HCT116 (cell line): Measurements from ENCODE around the gene RARG.

Experiments
- ATF3 ChIP-seq: IDR thresholded peaks from 2 replicates; pipeline ENCODE4 v1.6.1; 2012
- CEBPB ChIP-seq: IDR thresholded peaks from 2 replicates; pipeline ENCODE4 v1.6.1; 2012; ENCODE audit warnings: low read depth
- CTCF ChIP-seq, 3 experiments: fragments of 200-600 bp in 1 of 3; sonication (generic) in 1 of 3; IDR thresholded peaks in 2 of 3; conservative IDR thresholded peaks in 1 of 3; 2 replicates each; pipeline ENCODE4 v1.5.1; 2012 to 2017; ENCODE audit warnings: low read depth in 2 of 3, low read length in 2 of 3, antibody characterized with exemption in 1 of 3, borderline replicate concordance in 1 of 3, control low read depth in 1 of 3, mild to moderate bottlenecking in 1 of 3, mixed read lengths in 1 of 3, mixed run types in 1 of 3, moderate library complexity in 1 of 3; ENCODE audit not compliant: insufficient read depth in 1 of 3
- EZH2 ChIP-seq: fragments of 200-600 bp; sonication (generic); IDR thresholded peaks from 2 replicates; pipeline ENCODE4 v1.6.1; 2017; ENCODE audit warnings: antibody characterized with exemption, mixed run types
- EZH2phosphoT487 ChIP-seq: fragments of 200-600 bp; IDR thresholded peaks from 2 replicates; pipeline ENCODE4 v1.6.1; 2018; ENCODE audit warnings: antibody characterized with exemption, borderline replicate concordance
- JUND ChIP-seq: IDR thresholded peaks from 2 replicates; pipeline ENCODE4 v1.6.1; 2012
- MAX ChIP-seq: IDR thresholded peaks from 2 replicates; pipeline ENCODE4 v1.6.1; 2012
- POLR2A ChIP-seq: IDR thresholded peaks from 2 replicates; pipeline ENCODE4 v1.7.0; 2011; ENCODE audit warnings: borderline replicate concordance; ENCODE audit not compliant: insufficient read depth, insufficient read length; ENCODE audit errors: extremely low read depth
- POLR2AphosphoS5 ChIP-seq: IDR thresholded peaks from 2 replicates; pipeline ENCODE4 v1.6.1; 2011; ENCODE audit warnings: mild to moderate bottlenecking, low read depth, low read length, moderate library complexity
- SP1 ChIP-seq: IDR thresholded peaks from 2 replicates; pipeline ENCODE4 v1.6.1; 2012; ENCODE audit warnings: low read depth
- TCF7L2 ChIP-seq: IDR thresholded peaks from 2 replicates; pipeline ENCODE4 v1.7.0; 2011; ENCODE audit warnings: borderline replicate concordance, inconsistent platforms; ENCODE audit not compliant: insufficient read depth, insufficient read length; ENCODE audit errors: extremely low read depth
- YY1 ChIP-seq: IDR thresholded peaks from 2 replicates; pipeline ENCODE4 v1.6.1; 2011; ENCODE audit warnings: low read length, low read depth, moderate library complexity, mild to moderate bottlenecking; ENCODE audit not compliant: insufficient replicate concordance; ENCODE audit errors: extremely low read depth
- ZFX ChIP-seq: fragments of 450-650 bp; IDR thresholded peaks from 2 replicates; pipeline ENCODE4 v1.6.1; 2017
- TF ChIP-seq, protein P1 (sequence below): IDR thresholded peaks from 2 replicates; pipeline ENCODE4 v1.6.1; 2012; ENCODE audit warnings: low read depth

- TF ChIP-seq EZH2 (no peak), JUND (no peak), CTCF (IDR thresholded peaks at IDR 0.05 in 2 of 3, conservative IDR thresholded peaks at IDR 0.05 in 1 of 3; ENCODE audit: borderline replicate concordance in 1 of 3, insufficient read depth in 1 of 3, low read depth in 2 of 3, low read length in 2 of 3) (no peak), MAX (no peak), POLR2AphosphoS5 (no peak), CEBPB (no peak), TCF7L2 (no peak), POLR2A (no peak), ZFX (no peak), ATF3 (no peak), EZH2phosphoT487 (no peak), YY1 (no peak), SP1 (no peak)
- TF ChIP-seq, protein P1, sequence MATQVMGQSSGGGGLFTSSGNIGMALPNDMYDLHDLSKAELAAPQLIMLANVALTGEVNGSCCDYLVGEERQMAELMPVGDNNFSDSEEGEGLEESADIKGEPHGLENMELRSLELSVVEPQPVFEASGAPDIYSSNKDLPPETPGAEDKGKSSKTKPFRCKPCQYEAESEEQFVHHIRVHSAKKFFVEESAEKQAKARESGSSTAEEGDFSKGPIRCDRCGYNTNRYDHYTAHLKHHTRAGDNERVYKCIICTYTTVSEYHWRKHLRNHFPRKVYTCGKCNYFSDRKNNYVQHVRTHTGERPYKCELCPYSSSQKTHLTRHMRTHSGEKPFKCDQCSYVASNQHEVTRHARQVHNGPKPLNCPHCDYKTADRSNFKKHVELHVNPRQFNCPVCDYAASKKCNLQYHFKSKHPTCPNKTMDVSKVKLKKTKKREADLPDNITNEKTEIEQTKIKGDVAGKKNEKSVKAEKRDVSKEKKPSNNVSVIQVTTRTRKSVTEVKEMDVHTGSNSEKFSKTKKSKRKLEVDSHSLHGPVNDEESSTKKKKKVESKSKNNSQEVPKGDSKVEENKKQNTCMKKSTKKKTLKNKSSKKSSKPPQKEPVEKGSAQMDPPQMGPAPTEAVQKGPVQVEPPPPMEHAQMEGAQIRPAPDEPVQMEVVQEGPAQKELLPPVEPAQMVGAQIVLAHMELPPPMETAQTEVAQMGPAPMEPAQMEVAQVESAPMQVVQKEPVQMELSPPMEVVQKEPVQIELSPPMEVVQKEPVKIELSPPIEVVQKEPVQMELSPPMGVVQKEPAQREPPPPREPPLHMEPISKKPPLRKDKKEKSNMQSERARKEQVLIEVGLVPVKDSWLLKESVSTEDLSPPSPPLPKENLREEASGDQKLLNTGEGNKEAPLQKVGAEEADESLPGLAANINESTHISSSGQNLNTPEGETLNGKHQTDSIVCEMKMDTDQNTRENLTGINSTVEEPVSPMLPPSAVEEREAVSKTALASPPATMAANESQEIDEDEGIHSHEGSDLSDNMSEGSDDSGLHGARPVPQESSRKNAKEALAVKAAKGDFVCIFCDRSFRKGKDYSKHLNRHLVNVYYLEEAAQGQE: no peak
Measured at GRCh38 chr12:53204351-53204750, 27.7 kb downstream of the RARG start.
